Ovary (tissue), 3 donors: ENCODE data around the gene NHSL2.

Experiments
- EP300 ChIP-seq: sonication (generic); formaldehyde crosslinking; IDR thresholded peaks from one replicate; pipeline ENCODE4 v1.6.1; 2017; ENCODE audit warnings: antibody characterized with exemption
- POLR2A ChIP-seq: fragments of 450-650 bp; IDR thresholded peaks from one replicate; pipeline ENCODE4 v1.6.1; 2017; ENCODE audit warnings: antibody characterized with exemption, mild to moderate bottlenecking, moderate library complexity
- TF ChIP-seq, protein P1 (sequence below), 3 donors: fragments of 450-650 bp in 2 of 3; fragments of 200-600 bp in 1 of 3; IDR thresholded peaks; one replicate each; pipeline versions ENCODE4 v1.5.1 to v1.8.0; 2016 to 2022; ENCODE audit warnings: antibody characterized with exemption in 3 of 3, mild to moderate bottlenecking in 1 of 3
- donor health status: DM: no; HTN: no; CAD: no.

DNA sequence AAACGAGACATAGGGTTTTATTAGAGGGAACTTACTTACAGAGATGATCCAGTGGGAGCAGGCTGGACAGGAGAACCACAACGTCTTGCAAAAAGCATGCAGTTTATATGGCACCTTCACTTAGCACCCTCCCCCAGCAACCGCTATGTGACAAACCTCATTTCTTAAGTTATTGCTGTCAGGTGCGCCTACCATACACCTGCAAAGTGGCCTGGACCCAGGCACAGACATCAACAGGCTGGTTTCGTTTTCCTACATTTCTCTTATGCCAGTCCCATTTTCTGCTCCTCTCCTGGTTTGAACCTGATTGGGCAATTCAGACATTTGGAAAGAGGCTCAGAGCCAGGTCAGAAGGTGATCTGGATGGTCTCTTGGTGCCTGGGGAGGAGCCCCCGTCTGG is 202.8 kb downstream of the NHSL2 start:
- TF ChIP-seq, protein P1, sequence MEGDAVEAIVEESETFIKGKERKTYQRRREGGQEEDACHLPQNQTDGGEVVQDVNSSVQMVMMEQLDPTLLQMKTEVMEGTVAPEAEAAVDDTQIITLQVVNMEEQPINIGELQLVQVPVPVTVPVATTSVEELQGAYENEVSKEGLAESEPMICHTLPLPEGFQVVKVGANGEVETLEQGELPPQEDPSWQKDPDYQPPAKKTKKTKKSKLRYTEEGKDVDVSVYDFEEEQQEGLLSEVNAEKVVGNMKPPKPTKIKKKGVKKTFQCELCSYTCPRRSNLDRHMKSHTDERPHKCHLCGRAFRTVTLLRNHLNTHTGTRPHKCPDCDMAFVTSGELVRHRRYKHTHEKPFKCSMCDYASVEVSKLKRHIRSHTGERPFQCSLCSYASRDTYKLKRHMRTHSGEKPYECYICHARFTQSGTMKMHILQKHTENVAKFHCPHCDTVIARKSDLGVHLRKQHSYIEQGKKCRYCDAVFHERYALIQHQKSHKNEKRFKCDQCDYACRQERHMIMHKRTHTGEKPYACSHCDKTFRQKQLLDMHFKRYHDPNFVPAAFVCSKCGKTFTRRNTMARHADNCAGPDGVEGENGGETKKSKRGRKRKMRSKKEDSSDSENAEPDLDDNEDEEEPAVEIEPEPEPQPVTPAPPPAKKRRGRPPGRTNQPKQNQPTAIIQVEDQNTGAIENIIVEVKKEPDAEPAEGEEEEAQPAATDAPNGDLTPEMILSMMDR (IDR thresholded peaks at IDR 0.05) = no peak
- TF ChIP-seq EP300 (no peak), POLR2A (no peak)
